ENCODE results near the gene PLXNA2. TPM values are rescaled to one million over a fixed set of nuclear protein-coding genes. Genes with fewer than 3 reads are reported as not detected.
A peak's percentile ranks its signal among the peaks of the same experiment; 100 is the strongest.

PLXNA2 gene
- total RNA-seq, 2 donors from 2014 or later: 44.5 to 51.6 TPM

DNA sequence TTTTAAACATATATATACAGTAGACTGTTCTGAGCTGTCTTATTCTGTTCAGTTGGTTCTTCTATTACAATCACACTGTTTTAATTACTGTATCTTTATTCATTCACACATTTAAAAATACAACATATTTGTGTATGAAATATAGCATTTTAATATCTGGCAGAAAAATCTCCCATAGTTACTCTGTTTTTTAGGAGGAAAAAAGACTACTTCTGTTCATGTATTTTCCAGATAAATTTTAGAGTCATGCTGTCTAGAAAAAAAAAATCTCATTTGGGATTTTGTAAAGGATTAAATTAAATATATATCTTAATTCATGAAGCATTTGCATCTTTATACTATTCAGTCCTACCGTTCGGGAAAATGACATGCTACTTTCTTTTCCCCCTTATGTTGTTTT is 231.5 kb downstream of the PLXNA2 start:
- ATAC-seq (no peak), DNase-seq (no peak)
- TF ChIP-seq POLR2A (IDR thresholded peaks at IDR 0.05): no peak
- TF ChIP-seq, protein P1, sequence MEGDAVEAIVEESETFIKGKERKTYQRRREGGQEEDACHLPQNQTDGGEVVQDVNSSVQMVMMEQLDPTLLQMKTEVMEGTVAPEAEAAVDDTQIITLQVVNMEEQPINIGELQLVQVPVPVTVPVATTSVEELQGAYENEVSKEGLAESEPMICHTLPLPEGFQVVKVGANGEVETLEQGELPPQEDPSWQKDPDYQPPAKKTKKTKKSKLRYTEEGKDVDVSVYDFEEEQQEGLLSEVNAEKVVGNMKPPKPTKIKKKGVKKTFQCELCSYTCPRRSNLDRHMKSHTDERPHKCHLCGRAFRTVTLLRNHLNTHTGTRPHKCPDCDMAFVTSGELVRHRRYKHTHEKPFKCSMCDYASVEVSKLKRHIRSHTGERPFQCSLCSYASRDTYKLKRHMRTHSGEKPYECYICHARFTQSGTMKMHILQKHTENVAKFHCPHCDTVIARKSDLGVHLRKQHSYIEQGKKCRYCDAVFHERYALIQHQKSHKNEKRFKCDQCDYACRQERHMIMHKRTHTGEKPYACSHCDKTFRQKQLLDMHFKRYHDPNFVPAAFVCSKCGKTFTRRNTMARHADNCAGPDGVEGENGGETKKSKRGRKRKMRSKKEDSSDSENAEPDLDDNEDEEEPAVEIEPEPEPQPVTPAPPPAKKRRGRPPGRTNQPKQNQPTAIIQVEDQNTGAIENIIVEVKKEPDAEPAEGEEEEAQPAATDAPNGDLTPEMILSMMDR (IDR thresholded peaks at IDR 0.05): no peak
- Histone ChIP-seq H3K4me1 (peaks cover 9% of the 10 kb centered on the region), H3K4me3 (no peak overlapping the region), H3K9me3 (no peaks in the 10 kb centered on the region), H3K36me3 (replicated peaks in 1 of 2; ENCODE audit: insufficient read depth in 1 of 2, low read depth in 2 of 2) (no peaks in the 10 kb centered on the region), H3K27me3 (no peaks in the 10 kb centered on the region), H3K27ac (no peak overlapping the region)
- 42 to 46% methylated on average over 2 of the region's 2 CpGs for WGBS, 2 donors
- intact Hi-C loops (cut with DNase I): no loop called here

DNA sequence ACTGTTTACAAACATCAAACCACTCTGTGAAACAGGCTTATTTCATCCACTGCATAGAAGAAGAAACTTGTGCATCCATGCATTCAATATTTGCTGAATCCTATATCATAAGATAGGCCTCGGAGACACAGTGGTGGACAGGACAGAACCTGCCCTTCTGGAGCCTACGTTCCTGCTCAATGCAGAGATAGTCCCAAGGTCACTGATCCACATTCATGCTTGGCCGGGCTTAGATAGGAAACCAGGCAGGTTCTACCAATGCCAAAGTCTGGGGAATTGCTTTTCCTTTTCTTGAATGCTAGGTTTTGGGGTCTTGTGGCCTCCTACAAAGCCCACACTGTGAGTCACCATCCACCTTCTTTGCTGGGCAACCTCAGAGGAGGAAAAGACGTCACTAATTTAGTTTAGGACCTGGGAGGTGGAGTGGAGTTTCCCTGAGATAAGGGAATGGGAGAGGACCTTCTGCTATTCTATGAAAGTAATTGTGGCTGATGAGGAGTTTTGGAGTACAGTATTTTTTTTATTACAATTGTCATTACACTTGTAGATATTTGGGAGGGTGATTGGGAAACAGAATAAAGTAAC is 233.6 kb downstream of the PLXNA2 start:
- no peaks in the 10 kb centered on the region for H3K27me3 ChIP-seq
- intact Hi-C loops (cut with DNase I): no loop called here
- peaks cover 9% of the 10 kb centered on the region for H3K4me1 ChIP-seq
- no peaks in the 10 kb centered on the region for H3K9me3 ChIP-seq
- H3K27ac ChIP-seq: peak overlapping the region in 2 of 4 donors; percentile 29 to 54
- ATAC-seq: peak; percentile 59
- H3K36me3 ChIP-seq (replicated peaks in 1 of 2; ENCODE audit: insufficient read depth in 1 of 2, low read depth in 2 of 2): no peaks in the 10 kb centered on the region
- TF ChIP-seq, protein P1 (IDR thresholded peaks at IDR 0.05): no peak
- no peak for TF ChIP-seq POLR2A (IDR thresholded peaks at IDR 0.05)
- 15 to 20% methylated on average over 4 of the region's 4 CpGs for WGBS, 2 donors
- DNase-seq: no peak
- H3K4me3 ChIP-seq: no peak overlapping the region

DNA sequence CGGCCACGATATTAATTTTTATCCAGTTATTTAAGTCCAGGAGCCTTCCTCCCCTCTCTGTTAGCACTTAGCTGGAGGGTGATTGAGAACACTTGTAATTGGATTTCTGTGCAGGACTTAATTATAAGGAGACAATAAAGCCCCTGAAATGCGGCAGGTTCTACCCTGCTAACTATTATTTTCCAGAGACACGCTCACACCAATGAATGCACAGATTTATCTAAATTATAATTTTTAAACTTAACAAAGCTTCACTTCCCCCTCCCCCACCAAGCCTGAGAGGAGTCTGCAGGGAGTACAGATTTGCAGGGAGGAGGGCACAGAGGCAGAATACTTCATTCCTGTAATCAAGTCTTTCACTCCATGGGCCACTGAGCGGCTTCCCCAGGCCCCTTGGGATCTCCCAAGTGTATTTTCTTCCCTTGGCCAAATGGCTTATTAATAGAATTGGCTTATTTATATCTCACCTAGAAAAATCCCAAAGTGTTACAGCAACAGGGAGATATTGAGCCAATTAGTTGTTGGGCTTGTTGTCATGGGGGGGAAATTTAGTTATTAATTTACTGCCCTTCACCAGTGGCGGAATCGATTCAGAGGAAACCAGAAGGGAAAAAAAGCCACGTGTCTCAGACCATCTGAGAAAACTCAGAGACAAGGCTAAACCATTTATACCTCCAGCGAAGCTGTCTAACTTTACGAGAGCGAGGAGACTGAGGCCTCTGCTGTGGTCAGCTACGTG is 234.3 kb downstream of the PLXNA2 start:
- no peak for TF ChIP-seq POLR2A (IDR thresholded peaks at IDR 0.05)
- TF ChIP-seq, protein P1 (IDR thresholded peaks at IDR 0.05): no peak
- Histone ChIP-seq H3K27ac (peak overlapping the region in 2 of 4 donors; percentile 29 to 54), H3K4me1 (peaks cover 9% of the 10 kb centered on the region), H3K27me3 (no peaks in the 10 kb centered on the region), H3K36me3 (replicated peaks in 1 of 2; ENCODE audit: insufficient read depth in 1 of 2, low read depth in 2 of 2) (no peaks in the 10 kb centered on the region), H3K4me3 (no peak overlapping the region), H3K9me3 (no peaks in the 10 kb centered on the region)
- DNase-seq (no peak), ATAC-seq (peak; percentile 67)
- intact Hi-C loops (cut with DNase I): no loop called here
- 60 to 61% methylated on average over 12 of the region's 12 CpGs for WGBS, 2 donors

DNA sequence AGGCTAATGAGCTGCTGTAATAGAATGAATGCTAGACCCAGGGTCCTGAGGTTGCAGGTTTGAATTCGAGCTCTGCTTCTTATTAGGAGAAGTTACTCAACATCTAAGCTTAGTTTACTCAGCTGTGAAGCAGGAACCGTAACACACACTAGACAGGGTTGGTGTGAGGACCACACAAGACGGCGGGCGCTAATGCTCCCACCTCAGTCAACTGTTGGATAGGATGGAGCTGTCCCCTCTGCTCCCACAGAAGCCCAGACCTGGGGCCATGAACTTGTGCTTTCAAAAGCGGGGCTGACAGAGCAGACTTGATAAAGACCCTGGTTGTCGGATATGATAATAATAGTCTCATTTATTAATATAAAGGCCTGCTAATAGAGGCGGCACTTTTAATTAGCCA is 234.9 kb downstream of the PLXNA2 start:
- H3K9me3 ChIP-seq: no peaks in the 10 kb centered on the region
- no peak for ATAC-seq
- H3K27me3 ChIP-seq: no peaks in the 10 kb centered on the region
- peaks cover 9% of the 10 kb centered on the region for H3K4me1 ChIP-seq
- intact Hi-C loops (cut with DNase I): no loop called here
- H3K36me3 ChIP-seq (replicated peaks in 1 of 2; ENCODE audit: insufficient read depth in 1 of 2, low read depth in 2 of 2): no peaks in the 10 kb centered on the region
- H3K4me3 ChIP-seq: no peak overlapping the region
- no peak for DNase-seq
- WGBS, 2 donors: 91 to 92% methylated on average over 8 of the region's 8 CpGs
- no peak for TF ChIP-seq POLR2A (IDR thresholded peaks at IDR 0.05)
- TF ChIP-seq, protein P1 (IDR thresholded peaks at IDR 0.05): no peak
- H3K27ac ChIP-seq: no peak overlapping the region

Measured in body of pancreas (tissue), 4 donors.